Measurements from ENCODE around the gene PPP2R5C.

- no peak for TF ChIP-seq EP300 (IDR thresholded peaks at IDR 0.05)
- no peak for TF ChIP-seq CTCF (IDR thresholded peaks at IDR 0.05)
- TF ChIP-seq POLR2A (IDR thresholded peaks at IDR 0.05) = no peak
These were observed 205.2 kb downstream of the PPP2R5C start for GRCh38 chr14:101966742-101967141.

All from tibial nerve (tissue), 4 donors.